Fibroblast of mammary gland (primary cell): ENCODE results near the gene EDEM1.

Source experiments
- DNase-seq: peaks from one replicate; pipeline ENCODE4 v3.0.0-alpha.2; 2010; ENCODE audit warnings: low read depth
- H3K4me3 ChIP-seq: 2 replicates; pipeline ENCODE4 v1.5.1; 2011; ENCODE audit warnings: low read depth, mild to moderate bottlenecking, low read length, moderate library complexity; ENCODE audit not compliant: control insufficient read depth
- CTCF ChIP-seq: conservative IDR thresholded peaks from 2 replicates; pipeline ENCODE4 v1.5.1; 2011; ENCODE audit warnings: low read depth, low read length, inconsistent platforms; ENCODE audit not compliant: control insufficient read depth, insufficient read depth

The EDEM1 gene

GRCh38 chr3:5229414-5229813 lies 41.9 kb downstream of the EDEM1 start:
- no peak for DNase-seq
- TF ChIP-seq CTCF = no peak
- no peak overlapping the region for H3K4me3 ChIP-seq

DNA sequence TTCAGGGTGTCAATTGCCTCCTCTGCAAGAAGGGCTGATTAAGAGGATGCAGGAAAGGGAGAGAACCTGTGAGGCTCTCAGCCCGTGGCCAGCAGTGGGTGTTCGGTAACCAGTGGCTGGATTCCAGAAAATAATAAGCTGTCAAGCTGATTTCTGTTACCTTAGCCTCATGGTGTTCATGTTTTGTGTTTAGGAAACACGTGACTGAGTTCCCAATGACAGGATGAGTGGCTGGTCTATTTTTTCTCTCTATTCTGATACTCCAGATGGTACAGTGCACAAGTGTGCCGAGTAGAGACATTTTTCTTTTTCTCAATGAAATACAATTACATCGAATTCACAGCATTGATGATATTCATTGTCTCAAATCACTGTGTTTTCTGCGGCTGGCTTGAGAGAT lies 43.6 kb downstream of the EDEM1 start:
- TF ChIP-seq CTCF = no peak
- no peak for DNase-seq
- no peak overlapping the region for H3K4me3 ChIP-seq

DNA sequence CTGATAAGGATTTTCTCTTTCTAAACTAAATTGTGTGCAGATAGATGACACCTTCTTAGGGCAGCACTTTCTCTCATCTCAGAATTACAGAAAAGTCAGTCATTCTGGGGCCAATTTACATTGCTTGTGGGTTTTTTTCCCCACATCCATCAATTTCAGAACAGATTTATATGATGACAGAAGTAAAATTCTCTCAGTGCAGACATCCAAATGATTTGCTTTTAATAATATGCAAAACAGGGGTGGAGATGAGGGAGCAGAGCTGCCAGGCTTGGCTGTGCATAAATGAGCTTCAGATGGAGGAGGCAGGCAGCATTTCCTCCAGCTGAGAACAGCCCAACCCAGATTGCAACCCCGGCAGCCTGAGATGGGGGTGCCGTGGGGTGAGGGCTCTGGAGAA lies 44.0 kb downstream of the EDEM1 start:
- no peak for TF ChIP-seq CTCF
- no peak for DNase-seq
- no peak overlapping the region for H3K4me3 ChIP-seq

DNA sequence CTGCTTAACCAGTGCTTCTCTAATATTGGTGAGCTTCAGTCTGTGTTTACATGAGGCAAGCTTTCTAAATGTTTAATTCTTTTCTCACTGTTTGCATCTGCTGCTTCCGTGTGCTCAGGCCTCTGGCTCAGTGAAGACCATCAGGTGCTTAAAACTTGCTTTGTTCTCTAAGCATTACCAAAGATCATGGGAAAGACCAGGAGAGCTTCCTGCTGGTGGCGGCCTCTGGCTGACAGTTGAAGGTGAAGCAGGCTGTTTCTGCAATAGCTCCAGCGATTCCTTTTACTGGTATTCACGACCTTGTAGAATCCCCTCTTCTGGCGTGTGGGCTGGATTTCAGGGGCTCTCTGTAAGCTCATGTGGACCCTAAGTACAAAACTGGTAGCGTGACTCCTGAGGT lies 45.1 kb downstream of the EDEM1 start:
- DNase-seq = no peak
- H3K4me3 ChIP-seq = no peak overlapping the region
- TF ChIP-seq CTCF = no peak

GRCh38 chr3:5233026-5233425 lies 45.5 kb downstream of the EDEM1 start:
- no peak for TF ChIP-seq CTCF
- H3K4me3 ChIP-seq = no peak overlapping the region
- DNase-seq = no peak

GRCh38 chr3:5235655-5236054 lies 48.1 kb downstream of the EDEM1 start:
- no peak for DNase-seq
- no peak for TF ChIP-seq CTCF
- no peak overlapping the region for H3K4me3 ChIP-seq

- H3K4me3 ChIP-seq = no peak overlapping the region
- no peak for DNase-seq
- no peak for TF ChIP-seq CTCF
Observed at GRCh38 chr3:5238545-5238944, 51.0 kb downstream of the EDEM1 start.
